CD14-positive monocyte (primary cell): Measurements from ENCODE around the gene STK32B. TPM values are rescaled to one million over a fixed set of nuclear protein-coding genes. Genes with fewer than 3 reads are reported as not detected.

ENCODE experiments used
- DNase-seq, 3 donors: peaks; one replicate each; pipeline ENCODE4 v3.0.0-alpha.2; 2011 to 2022
- H2AFZ ChIP-seq: 2 replicates; pipeline ENCODE4 v1.6.0; 2012; ENCODE audit warnings: mild to moderate bottlenecking, low read depth, low read length, inconsistent platforms; ENCODE audit not compliant: insufficient read depth, poor library complexity, severe bottlenecking
- H3K27ac ChIP-seq, 2 donors: 1 replicate in 1 of 2; 2 replicates in 1 of 2; pipeline ENCODE4 v1.5.1; 2012 to 2013; ENCODE audit warnings: low read length in 2 of 2, control low read depth in 1 of 2, inconsistent platforms in 1 of 2, low read depth in 1 of 2, mild to moderate bottlenecking in 1 of 2
- H3K27me3 ChIP-seq, 2 donors: one replicate each; pipeline versions ENCODE4 v1.6.0 to v1.6.1; 2011 to 2013; ENCODE audit warnings: low read length in 2 of 2; ENCODE audit not compliant: control insufficient read depth in 2 of 2, insufficient read depth in 2 of 2
- H3K36me3 ChIP-seq, 2 donors: replicated peaks in 1 of 2; 1 replicate in 1 of 2; 2 replicates in 1 of 2; pipeline versions ENCODE4 v1.5.1 to v1.6.1; 2012 to 2013; ENCODE audit warnings: low read length in 2 of 2, control low read depth in 1 of 2, inconsistent platforms in 1 of 2, mild to moderate bottlenecking in 1 of 2; ENCODE audit not compliant: insufficient read depth in 2 of 2, control insufficient read depth in 1 of 2
- H3K4me1 ChIP-seq, 2 donors: 1 replicate in 1 of 2; 2 replicates in 1 of 2; pipeline versions ENCODE4 v1.5.1 to v1.6.1; 2012 to 2013; ENCODE audit warnings: low read length in 2 of 2, control low read depth in 1 of 2, inconsistent platforms in 1 of 2, mild to moderate bottlenecking in 1 of 2, moderate library complexity in 1 of 2; ENCODE audit not compliant: insufficient read depth in 2 of 2, control insufficient read depth in 1 of 2
- H3K4me2 ChIP-seq: replicated peaks from 2 replicates; pipeline ENCODE3; 2012; ENCODE audit warnings: low read length, moderate library complexity, mild to moderate bottlenecking; ENCODE audit not compliant: poor library complexity, severe bottlenecking; ENCODE audit errors: extremely low read depth
- H3K4me3 ChIP-seq, 3 experiments: fragments of 200-600 bp in 1 of 3; sonication (generic) in 1 of 3; replicated peaks in 1 of 3; 1 replicate in 2 of 3; 2 replicates in 1 of 3; pipeline ENCODE4 v1.5.1; 2011 to 2013; ENCODE audit warnings: low read length in 3 of 3, mild to moderate bottlenecking in 3 of 3, control low read depth in 2 of 3, low read depth in 2 of 3, inconsistent platforms in 1 of 3, moderate library complexity in 1 of 3
- H3K79me2 ChIP-seq: 2 replicates; pipeline ENCODE4 v1.6.0; 2012; ENCODE audit warnings: mild to moderate bottlenecking, control low read depth, inconsistent platforms, low read length, moderate library complexity; ENCODE audit not compliant: insufficient read depth
- H3K9ac ChIP-seq: 2 replicates; pipeline ENCODE4 v1.6.0; 2017; ENCODE audit warnings: low read length, mild to moderate bottlenecking; ENCODE audit not compliant: insufficient read depth, poor library complexity, severe bottlenecking
- H3K9me3 ChIP-seq, 2 donors: replicated peaks in 1 of 2; 1 replicate in 1 of 2; 2 replicates in 1 of 2; pipeline versions ENCODE4 v1.5.1 to v1.6.1; 2012 to 2013; ENCODE audit warnings: low read length in 2 of 2, control low read depth in 1 of 2; ENCODE audit not compliant: control insufficient read depth in 1 of 2, insufficient read depth in 1 of 2
- H4K20me1 ChIP-seq: 2 replicates; pipeline ENCODE4 v1.6.0; 2012; ENCODE audit warnings: mild to moderate bottlenecking, low read length, control low read depth, moderate library complexity; ENCODE audit not compliant: insufficient read depth
- H3K27ac Mint-ChIP-seq, 7 donors: one replicate each; pipeline ENCODE4 v1.8.0; 2020; ENCODE audit warnings: mild to moderate bottlenecking in 7 of 7, mixed read lengths in 7 of 7, moderate library complexity in 6 of 7, inconsistent platforms in 2 of 7
- H3K27me3 Mint-ChIP-seq, 3 donors: one replicate each; pipeline ENCODE4 v1.8.0; 2021 to 2022; ENCODE audit warnings: low read depth in 3 of 3, mild to moderate bottlenecking in 3 of 3, mixed read lengths in 3 of 3, moderate library complexity in 3 of 3, inconsistent platforms in 1 of 3
- H3K36me3 Mint-ChIP-seq, 2 donors: one replicate each; pipeline ENCODE4 v1.8.0; 2020; ENCODE audit warnings: mixed read lengths in 2 of 2, inconsistent platforms in 1 of 2, mild to moderate bottlenecking in 1 of 2
- H3K4me1 Mint-ChIP-seq: one replicate; pipeline ENCODE4 v1.8.0; 2020; ENCODE audit warnings: mild to moderate bottlenecking, mixed read lengths
- H3K4me3 Mint-ChIP-seq, 2 donors: one replicate each; pipeline ENCODE4 v1.8.0; 2020; ENCODE audit warnings: mild to moderate bottlenecking in 2 of 2, mixed read lengths in 2 of 2, moderate library complexity in 1 of 2
- H3K9me3 Mint-ChIP-seq, 7 donors: one replicate each; pipeline ENCODE4 v1.8.0; 2020 to 2022; ENCODE audit warnings: mixed read lengths in 7 of 7, mild to moderate bottlenecking in 6 of 7, moderate library complexity in 6 of 7, inconsistent platforms in 2 of 7
- WGBS: methylation state at CpG from one replicate; pipeline ENCODE4 v1.1.5; 2013; ENCODE audit warnings: missing lambda C conversion rate; ENCODE audit not compliant: insufficient coverage; 5-methylcytosine and 5-hydroxymethylcytosine counted together
- intact Hi-C, 2 donors: fragments of 100-400 bp; cut with micrococcal nuclease; formaldehyde crosslinking; loops; one replicate each; pipeline versions ENCODE4 v1.15.0 to v1.15.1; 2023
- polyA plus RNA-seq, 3 donors: library from polyadenylated mRNA; depleted of rRNA in 1 of 3; unstranded in 2 of 3; stranded (reverse) in 1 of 3; fragments of 300-500 nt in 2 of 3; fragments of >200 nt in 1 of 3; fragmentation: Illumina TruSeq in 2 of 3; gene quantifications; 1 replicate in 2 of 3; 2 replicates in 1 of 3; pipeline ENCODE4 v1.2.3, GENCODE V29; 2012 to 2021
- TF ChIP-seq, protein P1 (sequence below): fragments of 200-600 bp; IDR thresholded peaks from one replicate; pipeline ENCODE4 v1.8.0; 2022; ENCODE audit warnings: antibody characterized with exemption, mild to moderate bottlenecking

STK32B gene
- polyA plus RNA-seq, 3 donors, result 0.61 to 1.7 (median 0.75) TPM

- no peak for DNase-seq
- 59% methylated on average over 2 of the region's 4 CpGs for WGBS
- Histone ChIP-seq H3K4me3 (no peak overlapping the region), H4K20me1 (no peaks in the 10 kb centered on the region), H2AFZ (no peak overlapping the region), H3K4me2 (no peak overlapping the region), H3K9ac (no peak overlapping the region), H3K27ac (no peak overlapping the region), H3K36me3 (no peaks in the 10 kb centered on the region), H3K9me3 (peaks cover 0 to 10% of the 10 kb centered on the region in 2 donors), H3K27me3 (no peaks in the 10 kb centered on the region), H3K4me1 (no peaks in the 10 kb centered on the region), H3K79me2 (no peaks in the 10 kb centered on the region)
- Mint-ChIP-seq H3K4me3 (no peak overlapping the region), H3K27ac (no peak overlapping the region), H3K9me3 (peaks cover 10 to 17% (median 13%) of the 10 kb centered on the region in 7 donors), H3K4me1 (no peaks in the 10 kb centered on the region), H3K36me3 (peaks cover 0 to 2% of the 10 kb centered on the region in 2 donors), H3K27me3 (no peaks in the 10 kb centered on the region)
- intact Hi-C loops, result no loop called here
- TF ChIP-seq, protein P1, sequence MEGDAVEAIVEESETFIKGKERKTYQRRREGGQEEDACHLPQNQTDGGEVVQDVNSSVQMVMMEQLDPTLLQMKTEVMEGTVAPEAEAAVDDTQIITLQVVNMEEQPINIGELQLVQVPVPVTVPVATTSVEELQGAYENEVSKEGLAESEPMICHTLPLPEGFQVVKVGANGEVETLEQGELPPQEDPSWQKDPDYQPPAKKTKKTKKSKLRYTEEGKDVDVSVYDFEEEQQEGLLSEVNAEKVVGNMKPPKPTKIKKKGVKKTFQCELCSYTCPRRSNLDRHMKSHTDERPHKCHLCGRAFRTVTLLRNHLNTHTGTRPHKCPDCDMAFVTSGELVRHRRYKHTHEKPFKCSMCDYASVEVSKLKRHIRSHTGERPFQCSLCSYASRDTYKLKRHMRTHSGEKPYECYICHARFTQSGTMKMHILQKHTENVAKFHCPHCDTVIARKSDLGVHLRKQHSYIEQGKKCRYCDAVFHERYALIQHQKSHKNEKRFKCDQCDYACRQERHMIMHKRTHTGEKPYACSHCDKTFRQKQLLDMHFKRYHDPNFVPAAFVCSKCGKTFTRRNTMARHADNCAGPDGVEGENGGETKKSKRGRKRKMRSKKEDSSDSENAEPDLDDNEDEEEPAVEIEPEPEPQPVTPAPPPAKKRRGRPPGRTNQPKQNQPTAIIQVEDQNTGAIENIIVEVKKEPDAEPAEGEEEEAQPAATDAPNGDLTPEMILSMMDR, result no peak
These were observed 361.0 kb downstream of the STK32B start for GRCh38 chr4:5412296-5412695.

- Histone ChIP-seq H3K79me2 (no peaks in the 10 kb centered on the region), H3K36me3 (no peaks in the 10 kb centered on the region), H3K4me1 (no peaks in the 10 kb centered on the region), H3K4me2 (no peak overlapping the region), H3K9ac (no peak overlapping the region), H4K20me1 (no peaks in the 10 kb centered on the region), H3K9me3 (peaks cover 0 to 10% of the 10 kb centered on the region in 2 donors), H3K27ac (no peak overlapping the region), H3K4me3 (no peak overlapping the region), H3K27me3 (no peaks in the 10 kb centered on the region), H2AFZ (no peak overlapping the region)
- H3K27ac Mint-ChIP-seq, result no peak overlapping the region
- 83% methylated on average over 1 of the region's 1 CpG for WGBS
- no peak for DNase-seq
- H3K36me3 Mint-ChIP-seq, result peaks cover 2 to 4% of the 10 kb centered on the region in 2 donors
- H3K4me1 Mint-ChIP-seq, result no peaks in the 10 kb centered on the region
- TF ChIP-seq, protein P1, result no peak
- no peak overlapping the region for H3K4me3 Mint-ChIP-seq
- H3K9me3 Mint-ChIP-seq, result peaks cover 12 to 17% (median 15%) of the 10 kb centered on the region in 7 donors
- intact Hi-C loops, result no loop called here
- H3K27me3 Mint-ChIP-seq, result no peaks in the 10 kb centered on the region
These were observed 361.5 kb downstream of the STK32B start for GRCh38 chr4:5412751-5413150.
